Activated CD4-positive, alpha-beta T cell treated with anti-CD3 and anti-CD28 coated beads for 48 hours (primary cell): Measurements from ENCODE around the gene DENND6B.
"Not testable (repeated sequence)": the region's sequence is repeated elsewhere in the genome, so short reads cannot be mapped to it uniquely, and the experiment has no call there.

Experiments
- DNase-seq: peaks from one replicate; pipeline ENCODE4 v3.0.0-alpha.2; 2020

Gene DENND6B, protein sequence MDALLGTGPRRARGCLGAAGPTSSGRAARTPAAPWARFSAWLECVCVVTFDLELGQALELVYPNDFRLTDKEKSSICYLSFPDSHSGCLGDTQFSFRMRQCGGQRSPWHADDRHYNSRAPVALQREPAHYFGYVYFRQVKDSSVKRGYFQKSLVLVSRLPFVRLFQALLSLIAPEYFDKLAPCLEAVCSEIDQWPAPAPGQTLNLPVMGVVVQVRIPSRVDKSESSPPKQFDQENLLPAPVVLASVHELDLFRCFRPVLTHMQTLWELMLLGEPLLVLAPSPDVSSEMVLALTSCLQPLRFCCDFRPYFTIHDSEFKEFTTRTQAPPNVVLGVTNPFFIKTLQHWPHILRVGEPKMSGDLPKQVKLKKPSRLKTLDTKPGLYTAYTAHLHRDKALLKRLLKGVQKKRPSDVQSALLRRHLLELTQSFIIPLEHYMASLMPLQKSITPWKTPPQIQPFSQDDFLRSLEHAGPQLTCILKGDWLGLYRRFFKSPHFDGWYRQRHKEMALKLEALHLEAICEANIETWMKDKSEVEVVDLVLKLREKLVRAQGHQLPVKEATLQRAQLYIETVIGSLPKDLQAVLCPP

DNA sequence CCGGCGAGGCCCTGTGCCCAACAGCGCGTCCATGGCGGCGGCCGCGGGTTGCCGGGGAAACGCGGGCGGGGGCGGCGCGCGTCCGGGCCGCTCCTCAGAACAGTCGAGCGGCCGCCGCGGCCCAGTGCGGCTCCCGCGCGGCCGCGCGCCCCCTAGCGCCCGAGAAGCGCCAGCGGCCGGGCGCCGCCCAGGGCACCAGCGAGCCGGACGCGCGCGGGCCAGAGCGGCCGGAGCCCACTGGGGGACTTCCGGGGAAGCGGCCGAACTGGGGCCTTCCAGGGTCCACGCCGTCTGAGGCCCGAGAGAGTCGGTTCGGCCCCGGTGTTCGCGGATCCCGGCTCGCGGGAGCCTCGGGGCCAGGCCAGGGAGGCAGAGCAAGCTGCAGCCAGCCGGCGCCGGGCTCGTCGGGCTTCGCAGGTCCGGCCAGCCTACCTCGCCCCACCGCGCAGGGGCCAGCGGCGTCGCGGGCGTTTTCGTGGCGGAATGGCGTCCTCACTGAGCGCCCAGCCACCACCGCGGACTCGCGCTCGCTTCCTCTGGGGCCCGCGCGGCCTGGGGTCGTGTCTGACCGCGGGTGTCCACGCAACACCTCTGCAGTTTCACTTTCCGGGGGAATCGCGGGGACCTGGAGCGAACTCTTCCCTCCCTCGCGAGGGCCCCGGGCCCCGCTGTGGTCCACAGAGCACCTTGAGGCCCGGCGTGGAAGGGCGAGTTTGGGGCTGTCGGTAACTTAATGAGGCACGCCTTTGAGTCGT is at the start of gene DENND6B:
TSS of gene DENND6B (minus strand) at position 57 of the 755 bp plus-strand sequence. CDS start at position 33, 24 bp downstream.
- DNase-seq: peak; percentile 70

DNA sequence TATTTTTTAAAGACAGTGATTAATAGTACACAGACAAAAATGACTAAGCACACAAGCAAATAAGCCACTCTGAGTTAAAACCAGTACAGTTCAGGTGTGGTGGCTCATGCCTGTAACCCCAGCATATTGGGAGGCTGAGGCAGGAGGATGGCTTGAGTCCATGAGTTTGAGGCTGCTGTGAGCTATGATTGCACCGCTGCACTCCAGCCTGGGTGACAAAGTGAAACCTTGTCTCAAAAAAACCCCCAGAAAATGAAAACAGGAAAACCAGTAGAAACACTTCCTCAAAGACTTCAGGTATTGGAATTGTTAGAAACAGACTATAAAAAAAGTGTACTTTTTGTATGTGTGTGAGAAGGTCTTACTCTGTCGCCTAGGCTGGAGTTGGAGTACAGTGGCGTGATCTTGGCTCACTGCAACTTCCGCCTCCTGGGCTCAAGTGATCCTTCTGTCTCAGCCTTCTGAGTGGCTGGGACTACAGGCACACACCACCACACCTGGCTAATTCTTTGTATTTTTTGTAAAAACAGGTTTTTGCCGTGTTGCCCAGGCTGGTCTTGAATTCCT is 49.4 kb upstream of the DENND6B start:
- no peak for DNase-seq

DNA sequence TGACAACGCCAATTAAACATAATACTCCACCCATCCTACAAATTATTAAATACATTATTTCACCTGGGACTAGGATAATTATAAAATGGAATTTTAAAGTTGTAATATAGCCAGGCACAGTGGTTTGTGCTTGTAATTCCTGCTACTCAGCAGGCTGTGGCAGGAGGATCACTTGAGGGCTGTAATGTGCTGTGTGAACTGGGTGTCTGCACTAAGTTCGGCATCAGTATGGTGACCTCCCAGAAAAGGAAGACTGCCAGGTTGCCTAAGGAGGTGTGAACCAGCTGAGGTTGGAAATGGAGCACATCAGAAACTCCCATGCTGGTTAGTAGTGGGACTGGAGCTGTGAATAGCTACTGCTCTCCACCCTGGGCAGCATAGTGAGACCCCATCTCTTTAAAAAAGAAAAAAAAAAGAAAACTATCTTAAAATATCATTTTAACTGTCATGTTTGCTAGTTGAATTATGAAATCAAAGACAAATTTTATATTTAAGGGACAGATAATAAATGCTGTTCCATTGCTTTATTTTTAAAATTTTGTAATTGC is 44.4 kb upstream of the DENND6B start:
- DNase-seq: no peak

DNA sequence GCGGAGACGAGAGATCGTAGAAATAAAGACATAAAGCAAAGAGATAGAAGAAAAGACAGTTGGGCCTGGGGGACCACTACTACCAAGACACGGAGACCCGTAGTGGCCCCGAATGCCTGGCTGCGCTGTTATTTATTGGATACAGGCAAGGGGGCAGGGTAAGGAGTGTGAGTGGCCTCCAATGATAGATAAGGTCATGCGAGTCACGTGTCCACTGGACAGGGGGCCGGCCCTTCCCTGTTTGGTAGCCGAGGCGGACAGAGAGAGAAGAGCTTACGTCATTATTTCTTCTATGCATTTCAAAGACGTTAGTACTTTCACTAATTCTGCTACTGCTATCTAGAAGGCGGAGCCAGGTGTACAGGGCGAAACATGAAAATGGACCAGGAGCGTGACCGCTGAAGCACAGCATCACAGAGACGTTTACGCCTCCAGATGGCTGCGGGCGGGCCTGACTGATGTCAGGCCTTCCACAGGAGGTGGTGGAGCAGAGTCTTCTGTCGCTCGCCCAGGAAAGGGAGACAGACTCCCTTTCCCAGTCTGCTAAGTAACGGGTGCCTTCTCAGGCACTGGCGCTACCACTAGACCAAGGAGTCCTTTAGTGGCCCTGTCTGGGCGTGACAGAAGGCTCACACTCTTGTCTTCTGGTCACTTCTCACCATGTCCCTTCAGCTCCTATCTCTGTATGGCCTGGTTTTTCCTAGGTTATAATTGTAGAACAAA is 41.1 kb upstream of the DENND6B start:
- DNase-seq: no peak

DNA sequence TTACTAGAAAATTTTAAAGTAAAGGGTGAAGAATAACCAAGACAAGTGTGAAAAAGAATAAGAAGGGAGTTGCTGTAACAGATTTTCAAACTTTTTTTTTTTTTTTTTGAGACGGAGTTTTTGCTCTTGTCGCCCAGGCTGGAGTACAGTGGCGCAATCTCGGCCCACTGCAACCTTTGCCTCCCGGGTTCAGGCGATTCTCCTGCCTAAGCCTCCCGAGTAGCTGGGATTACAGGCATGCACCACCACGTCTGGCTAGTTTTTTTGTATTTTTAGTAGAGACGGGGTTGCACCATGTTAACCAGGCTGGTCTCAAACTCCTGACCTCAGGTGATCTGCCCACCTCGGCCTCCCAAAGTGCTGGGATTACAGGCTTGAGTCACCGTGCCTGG is 37.0 kb upstream of the DENND6B start:
- DNase-seq: not testable (repeated sequence)

DNA sequence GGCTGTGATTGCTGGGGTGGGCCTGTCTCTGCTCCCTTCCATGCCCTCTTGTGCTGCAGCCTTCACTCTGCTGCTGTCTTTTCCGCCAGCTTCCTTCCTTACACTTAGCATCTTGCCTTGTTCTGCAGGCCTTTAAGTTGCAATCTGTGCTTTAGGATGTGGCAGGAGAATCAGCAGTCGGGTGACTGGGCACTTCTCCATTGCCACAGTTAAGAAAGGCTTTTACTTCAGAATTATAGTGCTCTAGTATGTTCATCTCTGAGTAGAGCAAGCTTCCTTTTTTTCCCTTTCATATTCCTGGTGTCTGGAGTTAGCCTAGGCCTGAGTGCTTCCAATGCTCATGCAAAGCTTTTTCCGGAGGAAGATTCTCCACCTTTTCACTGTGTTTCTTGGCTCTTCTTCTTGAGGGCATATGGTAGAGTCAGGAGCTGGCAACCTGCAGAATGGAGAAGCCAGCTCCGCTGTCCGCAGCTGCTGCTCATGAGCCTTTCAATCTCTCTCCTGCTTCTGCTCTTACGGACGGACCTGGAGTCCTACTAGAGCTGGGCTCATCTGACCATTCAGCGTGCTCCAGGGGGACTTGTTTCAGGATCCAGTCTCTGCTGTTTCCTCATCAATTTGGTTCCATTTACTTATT is 36.5 kb upstream of the DENND6B start:
- DNase-seq: no peak

DNA sequence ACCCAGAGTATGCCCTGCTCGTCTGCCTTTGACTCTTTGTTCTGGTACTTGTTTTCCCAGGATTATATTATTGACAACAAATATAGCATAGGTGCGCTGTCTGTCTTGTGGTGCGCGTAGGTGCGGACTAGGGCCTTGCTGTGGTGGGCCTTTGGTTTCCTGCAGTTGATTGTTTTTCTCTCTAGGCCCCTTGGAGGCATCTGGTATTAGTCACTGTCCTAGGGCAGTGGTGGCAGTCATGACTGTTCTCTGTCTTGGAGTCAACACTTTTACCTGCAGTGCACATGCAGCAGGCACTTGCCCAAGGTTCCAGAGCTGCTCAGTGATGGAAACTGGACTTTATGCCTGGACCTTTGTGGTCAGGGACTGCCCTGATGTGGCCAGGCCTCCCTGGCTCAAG is 34.9 kb upstream of the DENND6B start:
- DNase-seq: no peak

DNA sequence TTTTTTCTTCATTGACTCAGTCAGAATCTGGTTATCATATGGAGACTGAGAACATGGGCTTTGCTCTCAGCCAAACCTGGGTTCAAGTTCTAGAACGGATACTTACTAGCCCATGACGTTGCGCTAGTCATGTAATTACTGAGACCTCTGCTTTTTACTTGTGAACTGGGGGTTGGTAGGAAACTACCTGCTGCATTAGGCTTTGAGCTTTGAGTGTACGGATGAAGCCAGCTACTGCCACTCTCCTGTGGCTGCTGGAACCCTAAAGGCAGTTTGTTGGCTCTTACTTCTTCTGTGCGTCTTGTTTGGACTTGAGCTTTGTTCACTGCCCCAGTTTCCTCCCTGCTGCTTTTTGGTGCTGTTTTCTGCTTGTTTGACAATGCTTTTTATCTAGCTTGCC is 34.4 kb upstream of the DENND6B start:
- DNase-seq: no peak

DNA sequence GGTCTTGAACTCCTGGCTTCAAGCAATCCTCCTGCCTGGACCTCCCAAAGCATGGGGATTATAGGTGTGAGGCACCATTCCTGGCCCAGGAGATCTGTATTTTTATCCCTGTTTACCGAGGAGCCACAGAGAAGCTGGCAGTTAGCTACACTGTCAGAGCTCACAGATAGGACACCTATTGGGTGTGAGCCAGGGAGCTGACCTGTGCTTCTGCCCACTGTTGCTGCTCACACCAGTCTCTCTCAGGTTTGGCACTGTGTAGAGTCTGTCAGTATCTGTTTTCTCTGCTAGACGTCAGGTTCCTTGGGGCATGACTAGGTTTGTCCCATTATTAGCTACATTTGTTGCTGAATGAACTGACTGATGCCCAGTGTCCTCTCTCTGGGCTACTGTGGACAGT is 33.8 kb upstream of the DENND6B start:
- DNase-seq: no peak

DNA sequence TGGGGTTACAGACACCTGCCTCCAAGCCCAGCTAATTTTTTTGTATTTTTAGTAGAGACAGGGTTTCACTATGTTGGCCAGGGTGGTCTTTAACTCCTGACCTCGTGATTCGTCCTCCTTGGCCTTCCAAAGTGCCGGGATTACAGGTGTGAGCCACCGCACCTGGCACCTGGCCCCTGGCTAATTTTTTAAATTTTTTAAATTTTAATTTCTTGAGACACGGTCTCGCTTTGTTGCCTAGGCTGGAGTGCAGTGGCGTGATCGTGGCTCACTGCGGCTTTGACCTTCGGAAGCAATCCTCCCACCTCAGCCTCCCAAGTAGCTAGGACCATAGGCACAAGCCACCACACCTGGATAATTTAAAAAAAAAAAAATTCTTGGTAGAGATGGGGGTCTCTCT is 30.9 kb upstream of the DENND6B start:
- DNase-seq: no peak

DNA sequence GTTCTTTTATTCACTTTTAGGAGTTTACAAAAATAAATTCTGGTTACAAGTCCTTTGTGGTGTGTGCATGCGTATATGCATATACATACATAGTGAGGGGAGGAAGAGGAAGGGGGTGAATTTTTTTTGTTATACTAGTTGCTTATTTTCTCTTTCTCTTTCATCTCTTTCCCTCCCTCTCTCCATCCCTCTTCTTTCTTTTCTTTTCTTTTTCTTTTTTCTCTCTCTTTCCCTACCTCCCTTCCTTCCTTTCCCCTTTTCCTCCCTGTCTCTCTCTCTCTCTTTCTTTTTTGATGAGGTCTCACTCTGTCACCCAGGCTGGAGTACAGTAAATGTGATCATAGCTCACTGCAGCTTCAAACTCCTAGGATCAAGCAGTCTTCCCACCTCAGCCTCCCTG is 30.4 kb upstream of the DENND6B start:
- DNase-seq: no peak

DNA sequence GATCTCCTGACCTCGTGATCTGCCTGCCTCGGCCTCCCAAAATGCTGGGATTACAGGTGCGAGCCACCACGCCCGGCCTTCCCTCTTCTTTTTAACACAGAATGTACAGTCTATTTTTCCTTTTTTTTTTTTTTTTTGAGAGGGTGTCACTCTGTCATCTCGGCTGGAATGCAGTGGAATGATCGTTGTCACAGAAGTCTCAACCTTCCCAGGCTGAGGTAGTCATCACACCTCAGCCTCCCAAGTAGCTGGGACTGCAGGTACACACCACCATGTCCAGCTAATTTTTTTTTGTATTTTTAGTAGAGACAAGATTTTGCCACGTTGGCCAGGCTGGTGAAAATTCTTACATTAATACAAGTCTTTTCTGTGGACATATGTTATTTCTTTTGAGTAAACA is 29.4 kb upstream of the DENND6B start:
- DNase-seq: no peak

DNA sequence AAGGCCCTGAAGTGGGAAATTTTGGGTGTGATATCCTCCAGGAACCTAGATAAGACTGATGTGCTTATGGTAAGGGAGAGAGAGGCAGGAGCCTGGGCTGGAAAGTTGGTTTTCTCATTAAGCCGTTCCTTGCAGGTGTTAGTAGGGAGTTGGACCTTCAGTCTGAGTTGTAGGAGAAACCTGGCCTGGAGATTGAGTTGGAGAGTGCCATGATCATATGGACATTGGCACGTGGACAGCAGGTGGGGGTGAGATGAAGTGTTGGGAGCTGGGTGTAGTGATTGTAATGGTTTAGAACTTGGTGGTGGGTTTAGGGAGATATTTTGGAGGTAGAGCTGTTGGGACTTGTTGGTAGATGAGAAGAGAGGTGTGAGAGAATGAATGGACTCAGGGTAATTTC is 21.2 kb upstream of the DENND6B start:
- no peak for DNase-seq

DNA sequence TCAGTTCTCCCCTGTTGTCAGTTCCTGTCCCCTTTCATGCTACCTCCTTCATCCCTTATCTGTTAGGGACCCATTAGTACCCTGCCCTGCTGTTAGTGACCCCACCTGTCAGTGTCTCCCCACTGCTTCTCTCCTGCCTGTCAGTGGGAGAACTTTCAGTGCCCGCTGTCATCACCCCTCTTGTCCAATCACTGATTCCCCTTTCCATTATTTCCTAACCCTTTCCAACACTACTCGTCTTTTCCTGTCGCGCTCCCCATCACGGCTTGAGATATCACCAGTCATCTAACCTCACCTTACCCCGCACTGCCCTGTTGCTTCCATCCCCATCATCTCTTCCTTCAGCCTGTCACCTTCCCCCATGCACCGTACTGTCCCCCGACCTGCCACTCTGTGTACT is 20.3 kb upstream of the DENND6B start:
- no peak for DNase-seq

DNA sequence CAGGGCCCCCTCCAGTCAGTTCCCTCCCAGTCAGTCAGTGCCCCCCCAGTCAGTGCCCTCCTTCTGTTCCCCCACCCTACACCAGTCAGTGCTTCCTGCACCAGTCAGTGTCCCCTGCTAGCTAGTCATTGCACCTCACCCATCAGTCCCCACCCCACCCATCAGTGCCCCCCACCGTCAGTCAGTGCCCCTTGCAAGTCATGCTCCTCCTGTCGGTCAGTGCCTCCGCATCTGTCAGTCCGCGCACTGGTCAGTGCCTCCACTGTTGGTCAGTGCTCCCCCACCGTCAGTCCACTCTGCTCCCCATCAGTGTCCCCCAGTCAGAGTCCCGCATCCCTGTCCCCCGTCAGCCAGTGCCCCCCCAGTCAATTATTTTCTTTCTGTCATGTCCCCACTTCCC is 19.7 kb upstream of the DENND6B start:
- DNase-seq: no peak

DNA sequence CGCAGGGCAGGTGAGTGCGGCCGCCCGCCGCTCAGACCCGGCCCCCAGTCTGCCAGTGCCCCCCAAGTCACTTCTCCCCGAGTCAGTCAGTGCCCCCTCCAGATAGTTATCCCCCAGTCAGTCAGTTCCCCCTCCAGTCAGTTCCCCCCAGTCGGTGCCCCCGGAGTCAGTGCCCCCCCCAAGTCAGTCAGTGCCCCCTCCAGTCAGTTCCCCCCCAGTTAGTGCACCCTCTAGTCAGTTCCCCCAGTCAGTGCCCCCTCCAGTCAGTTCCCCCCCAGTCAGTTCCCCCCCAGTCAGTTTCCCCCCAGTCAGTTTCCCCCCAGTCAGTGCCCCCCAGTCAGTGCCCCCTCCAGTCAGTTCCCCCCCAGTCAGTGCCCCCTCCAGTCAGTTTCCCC is 16.7 kb upstream of the DENND6B start:
- no peak for DNase-seq

DNA sequence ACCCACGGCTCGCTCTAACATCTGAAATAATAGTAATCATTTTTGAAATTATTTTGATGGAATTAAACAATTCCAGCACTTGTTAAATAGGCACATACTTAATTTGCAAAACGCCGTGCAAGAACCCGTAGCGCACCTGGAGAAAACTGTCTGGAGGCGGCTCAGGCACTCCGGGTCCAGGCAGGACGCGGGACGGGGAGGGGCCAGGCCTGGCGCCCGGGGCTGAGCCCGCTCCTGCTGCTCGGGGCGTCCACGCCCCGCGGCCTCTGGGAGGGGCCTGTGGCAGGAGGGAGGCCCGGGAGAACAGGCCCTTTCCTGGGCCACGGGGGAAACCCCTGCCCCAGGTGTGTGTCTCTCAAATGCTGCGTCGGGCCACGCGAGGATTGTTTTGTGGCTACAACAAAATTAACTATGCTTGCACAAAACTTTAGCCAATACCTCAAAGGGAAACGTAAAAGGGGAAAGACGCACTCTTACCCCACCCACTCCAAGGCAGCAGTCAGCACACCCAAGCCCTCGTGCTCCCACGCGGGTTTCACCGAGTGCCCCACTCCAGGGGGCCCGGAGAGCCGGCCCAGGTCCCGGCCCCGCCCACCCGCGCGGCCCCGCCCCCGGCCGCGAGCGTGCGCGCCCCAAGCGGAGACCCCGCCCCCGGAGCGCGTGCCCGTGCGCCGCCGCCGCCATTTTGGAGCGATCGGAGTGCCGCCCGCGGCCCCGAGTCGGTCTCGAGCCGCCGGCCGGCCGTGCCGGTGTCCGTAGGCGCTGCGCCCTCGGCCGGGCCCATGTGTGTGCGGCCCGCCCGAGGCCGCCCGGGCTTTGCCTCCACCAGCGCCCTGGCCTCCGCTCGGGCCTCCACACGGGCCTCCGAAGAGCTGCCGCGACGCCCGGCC is 16.1 kb upstream of the DENND6B start, which contains the start of gene PPP6R2:
TSS of gene PPP6R2 (plus strand) at position 677 of the 890 bp plus-strand sequence. CDS start 50,582 bp downstream, outside the sequence.
- peak; percentile 91 for DNase-seq

DNA sequence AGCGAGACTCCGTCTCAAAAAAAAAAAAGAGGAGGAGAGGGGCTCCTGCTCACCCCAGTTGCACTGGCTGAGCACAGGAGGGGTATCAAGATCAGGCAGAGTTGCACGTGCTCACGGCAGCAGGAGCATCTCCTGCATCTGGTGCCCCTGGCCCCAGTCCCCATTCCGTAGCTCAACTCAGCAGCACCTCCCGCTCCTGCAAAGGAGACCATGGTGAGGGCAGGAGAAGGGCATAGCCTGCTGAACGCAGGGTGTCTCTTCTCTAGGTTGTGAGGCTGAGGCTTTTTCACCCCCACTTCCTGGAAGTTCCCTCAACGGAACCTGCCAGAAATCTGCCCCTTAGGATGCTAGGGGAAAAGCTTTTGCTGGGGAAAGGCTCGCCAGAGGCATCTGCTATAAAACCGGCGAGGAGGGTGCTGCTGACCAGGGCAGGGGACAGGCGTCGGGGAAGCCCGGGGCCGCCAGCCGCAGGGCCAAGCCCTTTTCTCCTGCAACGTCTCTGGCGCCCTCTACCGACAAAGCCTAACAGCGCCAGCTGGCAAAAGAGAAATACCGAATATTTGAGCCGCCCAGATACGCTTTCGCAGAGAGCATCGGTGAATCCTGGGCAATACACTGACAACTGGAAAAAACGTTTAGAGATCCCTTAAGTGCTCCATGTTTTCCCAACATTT is 15.3 kb upstream of the DENND6B start:
- peak; percentile 94 for DNase-seq

DNA sequence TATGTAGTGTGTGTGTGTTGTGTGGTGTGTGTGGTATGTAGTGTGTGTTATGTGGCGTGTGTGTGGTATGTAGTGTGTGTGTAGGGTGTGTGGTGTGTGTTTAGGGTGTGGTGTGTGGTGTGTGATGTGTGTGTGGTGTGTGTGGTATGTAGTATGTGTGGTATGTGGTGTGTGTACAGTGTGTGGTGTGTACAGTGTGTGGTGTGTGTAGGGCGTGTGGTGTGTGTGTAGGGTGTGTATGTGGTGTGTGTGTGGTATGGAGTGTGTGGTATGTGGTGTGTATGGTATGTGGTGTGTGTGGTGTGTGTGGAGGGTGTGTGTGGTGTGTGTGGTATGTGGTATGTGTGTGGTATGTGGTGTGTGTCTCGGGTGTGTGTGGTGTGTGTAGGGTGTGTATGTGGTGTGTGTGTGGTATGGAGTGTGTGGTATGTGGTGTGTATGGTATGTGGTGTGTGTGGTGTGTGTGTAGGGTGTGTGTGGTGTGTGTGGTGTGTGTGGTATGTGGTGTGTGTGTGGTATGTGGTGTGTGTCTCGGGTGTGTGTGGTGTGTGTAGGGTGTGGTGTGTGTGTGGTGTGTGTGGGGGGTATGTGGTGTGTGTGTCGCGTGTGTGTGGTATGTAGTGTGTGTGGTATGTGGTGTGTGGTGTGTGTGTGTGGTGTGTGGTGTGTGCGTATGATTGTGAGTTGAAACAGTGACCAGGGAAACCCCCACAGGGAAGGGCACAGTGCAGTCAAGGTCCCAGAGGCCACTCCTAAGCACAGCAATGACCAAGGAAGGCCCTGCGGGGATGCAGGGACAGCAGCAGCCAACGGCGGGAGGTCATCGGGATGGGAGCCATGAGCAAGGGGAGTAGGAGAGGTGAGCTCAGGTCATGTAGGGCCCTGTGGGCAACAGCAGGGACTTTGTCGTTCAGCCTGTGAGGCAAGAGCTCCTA is 13.4 kb upstream of the DENND6B start:
- peak; percentile 31 for DNase-seq
